HG03439 (cell line): Measurements from ENCODE around the gene SNCAIP.

Experiments
- ATAC-seq: cut with Tn5 transposase; IDR thresholded peaks from one replicate; pipeline ENCODE4 v1.9.1; 2021; ENCODE audit warnings: mild to moderate bottlenecking, moderate library complexity; ENCODE audit not compliant: unreplicated experiment

Gene SNCAIP

GRCh38 chr5:122420537-122421236 lies 108.7 kb downstream of the SNCAIP start:
- ATAC-seq = no peak

DNA sequence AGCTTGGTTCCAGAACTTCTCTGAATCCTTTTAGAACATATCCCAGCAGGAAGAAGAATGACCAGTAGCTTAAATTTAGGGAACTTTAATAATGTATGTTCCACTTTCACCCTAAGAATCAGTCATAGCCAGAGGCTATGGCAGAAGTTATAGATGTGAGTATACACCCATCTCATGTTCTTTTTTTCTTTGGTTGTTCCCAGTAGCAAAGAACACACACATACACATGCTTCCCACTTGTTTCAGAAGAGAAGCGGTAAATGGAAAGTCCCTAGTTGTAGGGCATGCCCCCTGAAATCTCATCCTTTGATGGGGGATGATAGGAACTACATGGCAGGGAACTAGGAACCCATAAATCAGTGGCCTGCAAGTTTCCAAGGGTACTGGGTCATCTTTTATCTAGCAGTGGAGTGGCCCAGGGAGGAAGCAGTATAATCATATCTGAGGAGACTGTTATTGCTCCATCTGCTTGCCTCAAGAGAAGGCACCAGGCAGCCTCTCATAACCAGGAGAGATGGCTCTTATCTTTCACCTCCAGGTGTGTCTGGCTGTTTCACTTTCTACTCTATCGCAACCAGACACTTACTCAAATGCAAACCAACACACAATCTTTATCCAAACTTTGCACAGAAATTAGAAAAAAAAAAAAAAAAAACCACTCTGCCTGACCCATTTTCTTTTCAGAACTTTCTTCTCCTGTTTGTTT lies 109.5 kb downstream of the SNCAIP start:
- ATAC-seq = peak; percentile 91

DNA sequence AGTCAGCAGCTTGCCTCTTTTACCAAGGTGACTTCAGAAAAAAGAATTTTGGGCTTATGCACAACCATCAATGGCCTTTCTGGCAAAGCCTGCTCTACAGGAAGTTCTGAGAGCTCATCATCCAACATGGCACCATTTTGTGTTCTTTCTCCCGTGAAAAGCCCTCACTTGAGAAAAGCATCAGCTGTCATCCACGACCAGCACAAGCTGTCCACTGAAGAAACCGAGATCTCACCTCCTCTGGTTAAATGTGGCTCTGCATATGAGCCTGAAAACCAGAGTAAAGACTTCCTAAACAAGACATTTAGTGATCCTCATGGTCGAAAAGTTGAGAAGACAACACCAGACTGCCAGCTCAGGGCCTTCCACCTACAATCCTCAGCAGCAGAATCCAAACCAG lies 111.2 kb downstream of the SNCAIP start:
- no peak for ATAC-seq

DNA sequence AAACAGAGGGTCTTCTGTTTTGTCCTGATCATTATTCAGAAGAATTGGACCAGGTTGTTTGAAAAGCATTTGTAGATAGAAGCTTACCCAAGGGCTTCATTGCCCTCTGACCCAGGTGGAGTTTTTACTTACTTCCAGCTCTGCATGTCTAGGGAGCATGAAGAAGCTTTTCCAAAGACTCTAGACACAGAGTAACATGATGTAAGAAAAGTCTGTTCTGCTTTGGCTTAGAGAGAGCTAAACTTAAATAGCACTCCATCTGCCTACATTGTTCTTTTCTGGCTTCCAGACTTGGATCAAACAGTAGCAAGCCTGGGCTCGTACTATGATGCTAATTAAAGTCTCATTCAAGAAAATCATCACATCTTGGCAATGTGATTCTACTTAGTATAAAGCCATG lies 112.1 kb downstream of the SNCAIP start:
- no peak for ATAC-seq

DNA sequence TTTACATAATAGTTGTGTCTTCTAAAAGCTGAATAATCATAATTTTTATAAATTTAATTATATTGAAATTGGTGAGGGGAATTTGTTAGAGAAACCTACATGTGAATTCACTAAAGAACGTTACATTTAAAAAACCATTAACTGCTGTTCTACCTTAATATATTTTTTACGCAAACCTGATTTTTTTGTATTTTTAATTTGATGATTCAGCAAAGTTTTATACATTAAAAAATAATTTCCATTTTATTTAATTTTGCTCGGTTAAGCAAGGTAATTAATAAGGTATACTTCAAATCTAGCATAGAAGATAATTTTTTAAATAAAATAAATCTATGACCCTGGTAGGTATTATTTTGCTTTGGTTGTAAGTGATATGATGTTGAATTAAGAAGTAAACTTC lies 114.3 kb downstream of the SNCAIP start:
- no peak for ATAC-seq

GRCh38 chr5:122427621-122428020 lies 115.6 kb downstream of the SNCAIP start:
- ATAC-seq = no peak

DNA sequence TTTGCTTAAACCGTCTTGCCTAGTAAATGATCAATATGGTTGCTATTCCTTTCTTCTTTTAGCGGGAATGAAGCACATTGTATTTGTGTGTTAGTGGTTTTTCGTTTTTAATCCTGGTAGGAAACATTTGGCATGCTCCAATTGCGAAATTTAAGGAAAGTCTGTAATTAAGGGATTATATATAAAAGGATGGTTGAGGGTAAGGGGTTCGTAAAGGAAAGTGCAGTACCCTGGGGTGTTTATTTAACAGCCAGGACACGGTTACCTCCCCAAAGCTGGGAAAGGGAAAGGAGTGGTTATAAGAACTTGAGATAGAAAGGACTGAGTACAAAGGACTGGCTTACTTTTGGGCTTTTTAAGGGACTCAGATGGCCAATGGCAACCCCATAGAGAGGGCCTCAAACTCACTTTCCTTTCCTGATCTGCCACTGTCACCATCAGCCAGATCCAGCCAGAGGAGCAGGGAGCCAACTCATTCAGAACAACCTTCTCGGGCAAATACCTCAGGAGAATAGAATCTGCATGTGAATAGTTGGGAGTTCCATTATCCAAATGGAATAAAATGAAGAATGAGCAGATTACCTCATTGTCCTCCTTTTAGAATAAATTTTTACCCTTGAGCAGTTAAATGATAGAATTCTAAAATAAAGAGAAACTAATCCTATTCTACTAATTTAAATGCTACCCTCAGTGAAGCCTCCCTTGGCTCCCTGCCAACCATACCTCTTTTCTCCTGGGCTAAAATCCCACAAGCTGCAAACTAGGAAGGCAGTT lies 117.7 kb downstream of the SNCAIP start:
- ATAC-seq = no peak

DNA sequence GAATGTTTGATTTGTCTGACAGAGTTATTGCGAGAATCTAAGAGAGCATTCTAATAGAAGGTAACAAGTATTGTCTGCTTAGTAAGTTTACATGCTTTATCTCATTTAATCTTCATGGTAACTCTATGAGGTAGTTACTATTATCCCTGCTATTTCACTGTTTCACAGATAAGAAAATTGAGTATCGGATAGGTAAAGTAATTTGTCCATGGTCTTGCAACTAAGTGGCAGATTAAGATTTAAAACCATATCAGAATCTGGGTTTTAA lies 118.2 kb downstream of the SNCAIP start:
- no peak for ATAC-seq

- ATAC-seq = no peak
Measured at GRCh38 chr5:122431298-122431697, 119.3 kb downstream of the SNCAIP start.

DNA sequence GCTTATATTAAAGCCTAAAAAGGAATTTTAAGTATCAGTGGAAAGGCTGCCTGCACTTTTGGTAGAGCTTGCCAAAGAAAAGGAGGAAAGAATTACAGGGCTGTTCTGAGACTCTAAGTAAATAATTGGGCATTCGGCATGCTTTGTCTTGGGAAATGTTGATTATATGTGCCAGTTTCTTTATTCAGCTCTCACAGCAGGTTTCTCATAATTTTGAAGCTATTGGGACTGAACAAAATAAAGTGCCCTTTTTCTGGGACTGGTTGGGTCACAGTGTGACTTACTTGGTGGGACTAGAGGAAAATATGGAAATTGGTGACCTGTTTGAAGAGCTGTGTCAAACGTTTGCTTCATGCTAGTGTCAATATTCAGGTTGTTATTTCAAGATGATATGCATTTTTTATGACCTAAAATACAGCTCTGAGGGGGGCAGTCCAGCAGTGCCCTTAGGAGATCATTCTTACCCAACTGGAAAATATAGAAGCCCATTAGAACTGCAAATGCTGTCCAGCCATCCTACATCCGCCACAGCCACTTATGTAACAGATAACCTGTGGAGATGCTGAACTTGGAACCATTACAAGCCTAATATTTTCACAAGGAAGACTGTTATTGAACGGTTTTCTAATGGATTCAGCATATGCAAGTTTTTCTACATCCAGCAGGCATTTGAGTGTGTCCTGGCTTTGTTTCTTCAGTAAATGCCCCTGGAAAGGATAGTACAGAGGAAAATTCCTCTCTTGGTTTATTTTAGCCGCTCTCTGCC lies 122.4 kb downstream of the SNCAIP start:
- no peak for ATAC-seq

GRCh38 chr5:122435234-122435633 lies 123.2 kb downstream of the SNCAIP start:
- no peak for ATAC-seq

GRCh38 chr5:122435761-122436160 lies 123.7 kb downstream of the SNCAIP start:
- no peak for ATAC-seq

GRCh38 chr5:122436615-122437014 lies 124.6 kb downstream of the SNCAIP start:
- no peak for ATAC-seq

- ATAC-seq = no peak
Measured at GRCh38 chr5:122439645-122440044, 127.6 kb downstream of the SNCAIP start.

DNA sequence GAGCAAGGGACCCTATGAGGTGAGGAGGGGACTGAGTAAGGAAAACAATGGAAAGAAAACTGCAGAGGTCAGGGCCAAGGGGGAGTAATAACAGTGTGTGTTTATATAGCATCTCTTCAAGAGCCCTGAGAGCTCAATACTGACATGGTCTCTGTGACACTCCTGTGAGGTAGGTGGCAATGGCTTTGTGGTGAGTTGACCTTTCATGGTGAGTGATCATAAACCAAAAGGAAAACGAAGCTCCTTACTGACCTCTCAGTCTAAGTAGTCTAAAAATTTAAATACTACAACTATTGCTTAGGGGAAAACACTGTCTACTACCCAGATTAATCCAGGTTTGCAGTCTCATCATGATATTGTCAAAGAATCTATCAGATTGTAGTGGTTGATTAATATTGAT lies 130.9 kb downstream of the SNCAIP start:
- ATAC-seq = no peak

DNA sequence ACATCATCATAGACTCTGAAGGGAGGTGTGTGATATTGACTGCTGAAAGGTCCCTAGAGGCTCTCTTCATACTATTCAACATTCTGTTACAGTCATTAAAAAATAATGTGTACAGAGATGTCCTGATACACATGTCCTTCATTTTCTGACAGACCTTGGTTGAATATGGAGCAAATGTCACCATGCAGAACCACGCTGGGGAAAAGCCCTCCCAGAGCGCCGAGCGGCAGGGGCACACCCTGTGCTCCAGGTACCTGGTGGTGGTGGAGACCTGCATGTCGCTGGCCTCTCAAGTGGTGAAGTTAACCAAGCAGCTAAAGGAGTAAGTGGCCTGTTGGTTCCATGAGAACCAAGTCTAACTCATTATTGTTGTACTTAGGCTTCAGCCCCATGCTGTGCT lies 132.4 kb downstream of the SNCAIP start:
- no peak for ATAC-seq

GRCh38 chr5:122445070-122445469 lies 133.0 kb downstream of the SNCAIP start:
- no peak for ATAC-seq

- no peak for ATAC-seq
Measured at GRCh38 chr5:122447072-122447471, 135.0 kb downstream of the SNCAIP start.

GRCh38 chr5:122447879-122448278 lies 135.8 kb downstream of the SNCAIP start:
- no peak for ATAC-seq

DNA sequence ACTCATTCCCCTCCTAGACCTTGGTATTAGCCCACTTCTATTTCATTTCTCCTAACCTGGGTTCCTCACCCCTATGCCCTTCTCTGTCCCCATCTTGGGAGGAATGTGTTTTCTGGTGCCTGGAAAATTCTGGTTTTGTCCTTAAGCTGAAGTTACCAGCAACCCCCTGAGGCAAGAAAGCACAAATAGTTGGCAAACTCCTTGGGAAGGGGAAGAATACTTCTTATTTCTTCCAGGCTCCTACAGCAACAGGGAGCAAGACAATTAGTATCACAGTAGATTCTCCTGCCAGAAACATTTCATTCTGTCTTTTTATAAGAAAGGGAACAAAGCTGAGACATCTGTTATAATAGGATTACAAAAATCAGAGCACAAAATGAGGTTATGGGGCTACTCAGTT lies 142.5 kb downstream of the SNCAIP start:
- ATAC-seq = no peak

GRCh38 chr5:122455939-122456338 lies 143.9 kb downstream of the SNCAIP start:
- no peak for ATAC-seq
